ENCODE data around the gene SDCCAG8. TPM values are rescaled to one million over a fixed set of nuclear protein-coding genes. Genes with fewer than 3 reads are reported as not detected.

Gene SDCCAG8
- total RNA-seq: 10 to 100 TPM; 17.0 to 17.6 TPM

GRCh38 chr1:243255791-243256512 is at the start of gene SDCCAG8:
Gene SDCCAG8, plus strand, starts transcription at chr1:243256041. Its CDS starts 133 bp downstream, at chr1:243256174.

GRCh38 chr1:243254927-243255790 is 682 bp upstream of the SDCCAG8 start, which contains the start of gene CEP170:
Gene CEP170, minus strand, starts transcription at chr1:243255281. Its CDS starts 30,001 bp downstream, at chr1:243225280.

Small RNA genes lying within 50 kb of the gene (small RNA-seq; reads per million reads assigned to genes)
- gene MIR4677: 0.77 to 2.2 reads per million in 2 donors

Other genes starting within 250 kb of the SDCCAG8 start
- 100 to 1,000 TPM; 133 to 145 TPM for gene CEP170, start 760 bp upstream of the SDCCAG8 start, total RNA-seq